IPS DF 6.9 (cell line): ENCODE measurements around the gene SCRN2.

ENCODE experiments used
- DNase-seq: peaks from one replicate; pipeline ENCODE4 v3.0.0-alpha.2; 2013; ENCODE audit warnings: low read depth, low spot score
- H3K27ac ChIP-seq: one replicate; pipeline ENCODE4 v1.5.1; 2013; ENCODE audit warnings: low read length, control low read depth
- H3K27me3 ChIP-seq: 2 replicates; pipeline ENCODE4 v1.6.1; 2013; ENCODE audit warnings: mild to moderate bottlenecking, low read length; ENCODE audit not compliant: control insufficient read depth, insufficient read depth
- H3K36me3 ChIP-seq: 2 replicates; pipeline ENCODE4 v1.6.1; 2013; ENCODE audit warnings: low read length; ENCODE audit not compliant: control insufficient read depth, insufficient read depth
- H3K4me1 ChIP-seq: 2 replicates; pipeline ENCODE4 v1.6.1; 2013; ENCODE audit warnings: low read length; ENCODE audit not compliant: control insufficient read depth, insufficient read depth
- H3K4me3 ChIP-seq: 2 replicates; pipeline ENCODE4 v1.5.1; 2013; ENCODE audit warnings: mild to moderate bottlenecking, low read length
- H3K9me3 ChIP-seq: 2 replicates; pipeline ENCODE4 v1.6.1; 2013; ENCODE audit warnings: low read length, inconsistent platforms; ENCODE audit not compliant: control insufficient read depth, insufficient read depth
- WGBS: extraction: QIAGEN DNeasy Blood & Tissue Kit; methylation state at CpG from one replicate; pipeline ENCODE4 v1.1.7; 2013; ENCODE audit warnings: mixed read lengths, missing lambda C conversion rate; ENCODE audit not compliant: insufficient read length, insufficient coverage; 5-methylcytosine and 5-hydroxymethylcytosine counted together

SCRN2 gene

GRCh38 chr17:47831934-47832327 lies 9.1 kb downstream of the SCRN2 start:
- Histone ChIP-seq H3K27ac (no peak overlapping the region), H3K27me3 (no peaks in the 10 kb centered on the region), H3K4me1 (no peaks in the 10 kb centered on the region), H3K36me3 (peaks cover 8% of the 10 kb centered on the region), H3K9me3 (no peaks in the 10 kb centered on the region), H3K4me3 (no peak overlapping the region)
- DNase-seq, result no peak
- no CpG with 5 or more reads among the region's 7 CpGs for WGBS

DNA sequence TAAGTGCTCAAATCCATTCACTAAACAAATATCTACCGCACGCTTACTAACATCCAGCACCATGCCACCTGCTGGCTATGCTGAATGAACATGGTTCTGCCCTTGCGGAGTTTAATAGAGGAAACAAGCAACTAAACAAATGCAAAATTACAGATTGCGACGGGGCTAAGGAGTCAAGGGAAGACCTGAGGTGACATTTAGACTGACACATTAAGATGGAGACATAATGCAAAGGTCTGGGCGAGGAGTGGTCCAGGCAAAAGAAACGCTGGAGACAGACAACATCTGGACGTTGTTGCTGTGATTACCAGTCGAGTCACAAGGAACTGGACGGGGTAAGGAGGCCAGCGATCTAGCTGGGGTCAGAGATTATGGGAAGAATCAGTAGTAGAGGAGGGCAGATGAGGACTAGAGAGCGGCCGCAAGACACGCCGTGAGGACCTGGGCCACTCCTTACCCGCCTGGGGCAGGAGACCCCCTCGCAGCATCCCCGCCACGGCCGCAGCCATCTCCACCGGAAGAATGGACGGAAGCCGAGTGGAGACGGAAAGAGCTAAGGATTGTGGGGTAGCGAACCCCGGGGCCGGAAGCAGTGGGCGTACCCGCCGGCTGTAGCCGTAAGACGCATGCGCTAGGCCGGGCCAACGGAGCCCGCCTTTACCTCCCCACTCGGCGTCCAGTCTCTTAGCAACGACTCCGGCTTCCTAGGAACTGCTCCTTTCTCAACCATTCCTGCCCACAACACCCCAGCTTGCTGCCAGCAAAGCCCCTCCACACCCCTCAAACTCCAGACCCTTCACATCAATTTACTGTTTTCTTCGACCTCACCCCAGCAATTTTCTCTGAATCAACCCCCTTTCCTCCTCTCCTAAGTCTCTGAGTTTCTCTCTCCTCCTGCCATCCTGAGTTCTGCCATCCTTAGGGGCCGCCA lies 9.8 kb downstream of the SCRN2 start, which contains the start of the genes LRRC46 and MRPL10:
Gene LRRC46 (plus strand): TSS at position 668 of the 931 bp plus-strand sequence. CDS start 320 bp downstream, outside the sequence.
Gene MRPL10 (minus strand): TSS at position 539 of the 931 bp plus-strand sequence. CDS start 30 bp downstream, at position 509.
- no peaks in the 10 kb centered on the region for H3K4me1 ChIP-seq
- peak within 1 kb of the TSS; percentile 87 for H3K4me3 ChIP-seq
- peaks cover 14% of the 10 kb centered on the region for H3K36me3 ChIP-seq
- DNase-seq, result peak; percentile 92
- no peaks in the 10 kb centered on the region for H3K9me3 ChIP-seq
- H3K27me3 ChIP-seq, result no peaks in the 10 kb centered on the region
- H3K27ac ChIP-seq, result no peak within 1 kb of the TSS
- WGBS, result no CpG with 5 or more reads among the region's 42 CpGs

GRCh38 chr17:47830396-47831002 lies 10.6 kb downstream of the SCRN2 start:
- Histone ChIP-seq H3K36me3 (peaks cover 12% of the 10 kb centered on the region; the same call in 1 of the 2 replicates), H3K9me3 (no peaks in the 10 kb centered on the region), H3K4me3 (peak overlapping the region; percentile 87; the same call in 1 of the 2 replicates), H3K27ac (no peak overlapping the region), H3K4me1 (no peaks in the 10 kb centered on the region), H3K27me3 (no peaks in the 10 kb centered on the region)
- WGBS, result no CpG with 5 or more reads among the region's 18 CpGs
- DNase-seq, result no peak

DNA sequence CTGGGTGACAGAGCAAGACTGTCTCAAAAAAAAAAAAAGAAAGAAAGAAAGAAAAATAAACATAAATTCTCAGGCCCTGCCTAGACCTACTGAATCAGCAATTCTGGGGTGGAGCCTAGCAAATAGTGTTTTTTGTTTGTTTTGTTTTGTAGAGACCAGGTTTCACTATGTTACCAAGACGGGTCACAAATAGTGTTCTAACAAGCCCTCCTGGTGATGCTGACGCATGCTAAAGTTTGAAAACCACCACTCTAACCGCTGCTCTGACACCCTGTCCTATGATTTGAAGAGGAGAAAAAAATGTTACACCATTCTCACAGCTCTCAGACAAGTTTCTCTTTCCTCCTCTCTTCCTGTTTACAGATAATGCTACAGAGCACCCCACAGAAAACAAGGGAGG lies 11.2 kb downstream of the SCRN2 start:
- no CpG with 5 or more reads among the region's 3 CpGs for WGBS
- H3K9me3 ChIP-seq, result no peaks in the 10 kb centered on the region
- H3K4me3 ChIP-seq, result no peak overlapping the region
- H3K36me3 ChIP-seq, result peaks cover 14% of the 10 kb centered on the region; the same call in 1 of the 2 replicates
- no peak for DNase-seq
- H3K27me3 ChIP-seq, result no peaks in the 10 kb centered on the region
- H3K27ac ChIP-seq, result no peak overlapping the region
- H3K4me1 ChIP-seq, result no peaks in the 10 kb centered on the region

GRCh38 chr17:47823519-47823918 lies 17.6 kb downstream of the SCRN2 start:
- DNase-seq, result no peak
- no CpG with 5 or more reads among the region's 4 CpGs for WGBS
- no peak overlapping the region for H3K4me3 ChIP-seq
- no peaks in the 10 kb centered on the region for H3K27me3 ChIP-seq
- no peaks in the 10 kb centered on the region for H3K9me3 ChIP-seq
- 0 out of 2 replicates have a peak, but pooled peaks cover 1% of the 10 kb centered on the region for H3K4me1 ChIP-seq
- H3K36me3 ChIP-seq, result peaks cover 16% of the 10 kb centered on the region; the same call in 1 of the 2 replicates
- H3K27ac ChIP-seq, result no peak overlapping the region

- peaks cover 16% of the 10 kb centered on the region; the same call in 1 of the 2 replicates for H3K36me3 ChIP-seq
- H3K27ac ChIP-seq, result no peak overlapping the region
- no CpG with 5 or more reads among the region's 4 CpGs for WGBS
- DNase-seq, result no peak
- no peak overlapping the region for H3K4me3 ChIP-seq
- 0 out of 2 replicates have a peak, but pooled peaks cover 1% of the 10 kb centered on the region for H3K4me1 ChIP-seq
- no peaks in the 10 kb centered on the region for H3K9me3 ChIP-seq
- H3K27me3 ChIP-seq, result no peaks in the 10 kb centered on the region
These were observed 18.3 kb downstream of the SCRN2 start for GRCh38 chr17:47822785-47823184.

DNA sequence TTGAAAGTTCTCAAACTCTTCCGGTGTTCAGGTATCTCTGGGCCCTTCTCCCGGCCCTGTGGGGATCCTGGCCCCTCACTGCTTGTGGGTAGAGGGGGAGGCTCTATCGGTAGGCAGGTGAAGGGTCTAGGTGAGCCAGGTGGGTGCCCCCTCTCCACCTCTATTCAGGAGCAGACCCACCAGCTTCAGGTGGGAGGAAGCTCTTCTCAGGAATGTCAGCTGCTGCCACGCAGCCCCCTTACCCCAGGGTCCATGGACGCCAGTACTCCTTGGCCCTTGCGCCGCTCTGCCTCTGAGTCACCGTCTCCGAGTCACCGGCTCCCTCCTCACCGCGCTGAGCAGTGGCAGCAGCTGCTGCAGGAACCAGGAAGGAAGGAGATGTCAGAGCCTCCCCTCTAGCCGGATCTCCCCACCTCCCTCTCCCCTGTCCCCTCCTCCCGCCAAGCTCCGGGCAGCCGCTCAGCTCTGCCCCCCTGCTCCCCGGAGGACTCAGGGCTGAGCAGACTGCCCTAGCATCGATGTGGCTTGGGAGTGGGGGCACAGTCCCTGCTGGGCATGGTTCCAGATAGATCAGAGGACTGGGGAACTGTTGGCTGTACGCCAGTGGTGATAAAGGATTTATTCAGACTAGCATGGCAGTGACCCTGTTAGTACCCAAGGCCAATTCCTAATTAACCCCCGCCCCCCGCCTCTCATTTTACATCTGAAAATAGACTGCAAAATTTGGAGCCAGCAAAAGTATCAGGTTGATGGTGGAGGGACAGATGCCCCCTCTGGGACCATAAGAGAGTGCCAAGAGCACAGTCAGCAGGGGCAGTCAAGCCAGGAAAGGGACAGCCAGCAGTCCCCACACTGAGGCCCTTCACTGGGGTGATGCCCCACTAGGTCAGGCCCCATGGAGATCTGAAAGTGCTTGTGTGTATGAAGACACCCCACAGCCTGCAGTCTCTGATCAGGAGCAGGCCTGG lies 19.4 kb downstream of the SCRN2 start, which contains the start of gene OSBPL7:
Gene OSBPL7 (minus strand): TSS at position 371 of the 968 bp plus-strand sequence. CDS start 1,516 bp downstream, outside the sequence.
- DNase-seq, result peak; percentile 45
- Histone ChIP-seq H3K36me3 (peaks cover 13% of the 10 kb centered on the region; the same call in 1 of the 2 replicates), H3K9me3 (no peaks in the 10 kb centered on the region), H3K27ac (no peak within 1 kb of the TSS), H3K4me1 (0 out of 2 replicates have a peak, but pooled peaks cover 1% of the 10 kb centered on the region), H3K27me3 (no peaks in the 10 kb centered on the region), H3K4me3 (peak within 1 kb of the TSS; percentile 74)
- WGBS, result no CpG with 5 or more reads among the region's 21 CpGs

GRCh38 chr17:47821031-47821423 lies 20.0 kb downstream of the SCRN2 start:
- H3K27ac ChIP-seq, result no peak overlapping the region
- DNase-seq, result no peak
- no peaks in the 10 kb centered on the region for H3K9me3 ChIP-seq
- H3K27me3 ChIP-seq, result no peaks in the 10 kb centered on the region
- no CpG with 5 or more reads among the region's 4 CpGs for WGBS
- H3K4me1 ChIP-seq, result 0 out of 2 replicates have a peak, but pooled peaks cover 1% of the 10 kb centered on the region
- H3K36me3 ChIP-seq, result peaks cover 13% of the 10 kb centered on the region; the same call in 1 of the 2 replicates
- peak overlapping the region; percentile 74; the same call in 1 of the 2 replicates for H3K4me3 ChIP-seq

- H3K4me1 ChIP-seq, result 0 out of 2 replicates have a peak, but pooled peaks cover 1% of the 10 kb centered on the region
- DNase-seq, result no peak
- H3K36me3 ChIP-seq, result peaks cover 10% of the 10 kb centered on the region; the same call in 1 of the 2 replicates
- WGBS, result no CpG with 5 or more reads among the region's 12 CpGs
- no peak overlapping the region for H3K27ac ChIP-seq
- no peaks in the 10 kb centered on the region for H3K27me3 ChIP-seq
- H3K9me3 ChIP-seq, result no peaks in the 10 kb centered on the region
- H3K4me3 ChIP-seq, result no peak overlapping the region
These were observed 20.9 kb downstream of the SCRN2 start for GRCh38 chr17:47820033-47820789.
